Testis (tissue), 2 donors: ENCODE data around the gene OSGEP.

Experiments
- POLR2A ChIP-seq: fragments of 450-650 bp; IDR thresholded peaks from one replicate; pipeline ENCODE4 v1.6.1; 2017; ENCODE audit warnings: antibody characterized with exemption, mild to moderate bottlenecking, moderate library complexity
- TF ChIP-seq, protein P1 (sequence below), 3 experiments: fragments of 450-650 bp in 2 of 3; fragments of 200-600 bp in 1 of 3; sonication (generic) in 1 of 3; IDR thresholded peaks; one replicate each; pipeline ENCODE4 v1.5.1; 2016 to 2019; ENCODE audit warnings: antibody characterized with exemption in 3 of 3, mild to moderate bottlenecking in 2 of 3, moderate library complexity in 1 of 3

DNA sequence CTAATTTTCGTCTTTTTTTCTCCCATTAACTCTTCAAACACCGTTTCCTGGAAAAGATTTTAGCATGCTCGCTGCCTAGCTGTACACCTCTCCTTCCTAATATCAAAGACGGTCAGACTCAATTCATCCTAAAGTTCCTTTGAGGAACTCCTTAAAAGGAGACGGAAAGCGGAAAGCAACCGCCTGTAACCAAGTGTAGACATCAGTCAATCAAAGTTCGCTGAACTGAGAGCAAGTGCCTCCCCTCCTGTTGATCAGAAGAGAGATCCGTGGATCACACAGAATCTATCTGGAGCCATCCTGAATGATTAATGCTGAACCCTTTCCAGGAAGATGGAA is 40.9 kb downstream of the OSGEP start:
- TF ChIP-seq, protein P1, sequence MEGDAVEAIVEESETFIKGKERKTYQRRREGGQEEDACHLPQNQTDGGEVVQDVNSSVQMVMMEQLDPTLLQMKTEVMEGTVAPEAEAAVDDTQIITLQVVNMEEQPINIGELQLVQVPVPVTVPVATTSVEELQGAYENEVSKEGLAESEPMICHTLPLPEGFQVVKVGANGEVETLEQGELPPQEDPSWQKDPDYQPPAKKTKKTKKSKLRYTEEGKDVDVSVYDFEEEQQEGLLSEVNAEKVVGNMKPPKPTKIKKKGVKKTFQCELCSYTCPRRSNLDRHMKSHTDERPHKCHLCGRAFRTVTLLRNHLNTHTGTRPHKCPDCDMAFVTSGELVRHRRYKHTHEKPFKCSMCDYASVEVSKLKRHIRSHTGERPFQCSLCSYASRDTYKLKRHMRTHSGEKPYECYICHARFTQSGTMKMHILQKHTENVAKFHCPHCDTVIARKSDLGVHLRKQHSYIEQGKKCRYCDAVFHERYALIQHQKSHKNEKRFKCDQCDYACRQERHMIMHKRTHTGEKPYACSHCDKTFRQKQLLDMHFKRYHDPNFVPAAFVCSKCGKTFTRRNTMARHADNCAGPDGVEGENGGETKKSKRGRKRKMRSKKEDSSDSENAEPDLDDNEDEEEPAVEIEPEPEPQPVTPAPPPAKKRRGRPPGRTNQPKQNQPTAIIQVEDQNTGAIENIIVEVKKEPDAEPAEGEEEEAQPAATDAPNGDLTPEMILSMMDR (IDR thresholded peaks at IDR 0.05), result no peak
- TF ChIP-seq POLR2A, result no peak
